H1 (cell line): Measurements from ENCODE around the gene RND3. TPM values are rescaled to one million over a fixed set of nuclear protein-coding genes. Genes with fewer than 3 reads are reported as not detected.

Experiments used
- CTCF ChIA-PET: fragments of 300-600 bp; sonication (Branson Sonifier 250); formaldehyde crosslinking; loops from one replicate; lab custom pipeline; 2021; ENCODE audit not compliant: partially characterized antibody; lab: Charles Lee
- POLR2A ChIA-PET: fragments of 300-600 bp; sonication (Branson Sonifier 250); formaldehyde crosslinking; loops from one replicate; lab custom pipeline; 2021; ENCODE audit warnings: inconsistent platforms; ENCODE audit not compliant: partially characterized antibody; lab: Charles Lee
- DNase-seq, 2 experiments: peaks; one replicate each; pipeline versions ENCODE4 v3.0.0 to v3.0.0-alpha.2; 2010 to 2022; ENCODE audit warnings: low spot score in 2 of 2, low read depth in 1 of 2, mixed read lengths in 1 of 2
- FAIRE-seq: peaks from 2 replicates; lab custom pipeline; 2011; peaks lifted over from hg19 to GRCh38; lab: Jason Lieb, UNC
- H2AFZ ChIP-seq: 2 replicates; pipeline ENCODE4 v1.8.1; 2012; ENCODE audit warnings: low read length, inconsistent platforms
- H2AK5ac ChIP-seq: 2 replicates; pipeline ENCODE4 v1.6.1; 2013; ENCODE audit warnings: low read depth, low read length
- H2BK120ac ChIP-seq: replicated peaks from 2 replicates; pipeline ENCODE3; 2013; ENCODE audit warnings: low read depth, low read length, inconsistent platforms
- H2BK12ac ChIP-seq: 2 replicates; pipeline ENCODE4 v1.6.1; 2013; ENCODE audit warnings: low read depth, low read length
- H2BK15ac ChIP-seq: 2 replicates; pipeline ENCODE4 v1.6.1; 2013; ENCODE audit warnings: low read length
- H2BK20ac ChIP-seq: 2 replicates; pipeline ENCODE4 v1.6.1; 2013; ENCODE audit warnings: low read length
- H2BK5ac ChIP-seq: 2 replicates; pipeline ENCODE4 v1.6.1; 2013; ENCODE audit warnings: low read depth, low read length
- H3K14ac ChIP-seq: 2 replicates; pipeline ENCODE4 v1.6.1; 2013; ENCODE audit warnings: inconsistent platforms; ENCODE audit not compliant: insufficient read length
- H3K18ac ChIP-seq: 2 replicates; pipeline ENCODE4 v1.6.1; 2013; ENCODE audit warnings: low read length; ENCODE audit errors: extremely low read depth
- H3K23ac ChIP-seq: 2 replicates; pipeline ENCODE4 v1.6.1; 2013; ENCODE audit warnings: inconsistent platforms; ENCODE audit not compliant: insufficient read length
- H3K23me2 ChIP-seq: 2 replicates; pipeline ENCODE4 v1.6.1; 2013; ENCODE audit warnings: low read depth, low read length
- H3K27ac ChIP-seq: 2 replicates; pipeline ENCODE4 v1.6.1; 2011; ENCODE audit warnings: low read depth, low read length, inconsistent platforms
- H3K27me3 ChIP-seq, 4 experiments: replicated peaks in 1 of 4; 1 replicate in 1 of 4; 2 replicates in 3 of 4; pipeline versions ENCODE4 v1.6.1 to v1.8.1; 2011 to 2013; ENCODE audit warnings: low read length in 3 of 4, mild to moderate bottlenecking in 3 of 4, inconsistent platforms in 2 of 4, mixed read lengths in 2 of 4, moderate library complexity in 1 of 4; ENCODE audit not compliant: control insufficient read depth in 3 of 4, insufficient read depth in 3 of 4; ENCODE audit errors: extremely low read depth in 1 of 4
- H3K36me3 ChIP-seq, 4 experiments: 2 replicates each; pipeline versions ENCODE4 v1.6.1 to v1.8.1; 2011 to 2013; ENCODE audit warnings: mild to moderate bottlenecking in 4 of 4, low read length in 3 of 4, moderate library complexity in 2 of 4, control low read depth in 1 of 4, inconsistent platforms in 1 of 4; ENCODE audit not compliant: insufficient read depth in 4 of 4, control insufficient read depth in 2 of 4
- H3K4ac ChIP-seq: replicated peaks from 2 replicates; pipeline ENCODE3; 2013; ENCODE audit warnings: low read length, low read depth, mixed read lengths, inconsistent platforms; ENCODE audit not compliant: insufficient read length
- H3K4me1 ChIP-seq, 4 experiments: replicated peaks in 1 of 4; 1 replicate in 1 of 4; 2 replicates in 3 of 4; pipeline versions ENCODE4 v1.6.1 to v1.8.1; 2011 to 2013; ENCODE audit warnings: low read length in 3 of 4, inconsistent platforms in 2 of 4, mixed read lengths in 1 of 4; ENCODE audit not compliant: insufficient read depth in 4 of 4, control insufficient read depth in 3 of 4
- H3K4me2 ChIP-seq, 2 experiments: 2 replicates each; pipeline versions ENCODE4 v1.6.1 to v1.8.1; 2011 to 2013; ENCODE audit warnings: low read depth in 2 of 2, low read length in 2 of 2, control low read depth in 1 of 2, inconsistent platforms in 1 of 2, mild to moderate bottlenecking in 1 of 2; ENCODE audit not compliant: insufficient read depth in 1 of 2
- H3K4me3 ChIP-seq, 4 experiments: fragments of 200-600, 300-600 bp in 1 of 4; sonication (generic), shearing (Covaris generic), sonication (Bioruptor Twin) in 1 of 4; 2 replicates each; pipeline versions ENCODE4 v1.5.1 to v1.8.1; 2011 to 2016; ENCODE audit warnings: low read length in 4 of 4, low read depth in 3 of 4, control low read depth in 2 of 4, inconsistent platforms in 2 of 4, mild to moderate bottlenecking in 2 of 4, mixed read lengths in 1 of 4, moderate library complexity in 1 of 4; ENCODE audit not compliant: insufficient read depth in 2 of 4; ENCODE audit errors: extremely low read depth in 1 of 4
- H3K56ac ChIP-seq: replicated peaks from 2 replicates; pipeline ENCODE3; 2013; ENCODE audit warnings: low read depth, mild to moderate bottlenecking, mixed read lengths, low read length, inconsistent platforms; ENCODE audit not compliant: insufficient read length
- H3K79me1 ChIP-seq: 2 replicates; pipeline ENCODE4 v1.6.1; 2013; ENCODE audit warnings: low read depth, low read length, control low read depth
- H3K79me2 ChIP-seq, 2 experiments: 2 replicates each; pipeline versions ENCODE4 v1.6.1 to v1.8.1; 2012 to 2013; ENCODE audit warnings: low read length in 2 of 2, mild to moderate bottlenecking in 2 of 2, inconsistent platforms in 1 of 2; ENCODE audit not compliant: insufficient read depth in 2 of 2, control insufficient read depth in 1 of 2
- H3K9ac ChIP-seq, 4 experiments: replicated peaks in 1 of 4; 1 replicate in 1 of 4; 2 replicates in 3 of 4; pipeline versions ENCODE4 v1.6.1 to v1.8.1; 2011 to 2013; ENCODE audit warnings: low read depth in 3 of 4, low read length in 3 of 4, control low read depth in 2 of 4, mild to moderate bottlenecking in 2 of 4, moderate library complexity in 2 of 4, inconsistent platforms in 1 of 4; ENCODE audit errors: extremely low read depth in 1 of 4
- H3K9me3 ChIP-seq, 2 experiments: 2 replicates each; pipeline versions ENCODE4 v1.6.1 to v1.8.1; 2012 to 2013; ENCODE audit warnings: mild to moderate bottlenecking in 2 of 2, moderate library complexity in 2 of 2, control low read depth in 1 of 2, inconsistent platforms in 1 of 2, low read depth in 1 of 2, low read length in 1 of 2, mixed read lengths in 1 of 2; ENCODE audit not compliant: insufficient read depth in 2 of 2
- H4K20me1 ChIP-seq, 2 experiments: replicated peaks in 1 of 2; 2 replicates each; pipeline versions ENCODE3 to v1.8.1; 2011 to 2013; ENCODE audit warnings: inconsistent platforms in 2 of 2, low read length in 2 of 2, mild to moderate bottlenecking in 1 of 2; ENCODE audit not compliant: insufficient read depth in 2 of 2, control insufficient read depth in 1 of 2
- H4K5ac ChIP-seq: 2 replicates; pipeline ENCODE4 v1.6.1; 2013; ENCODE audit warnings: low read length, low read depth, mixed read lengths, inconsistent platforms; ENCODE audit not compliant: insufficient read length
- H4K8ac ChIP-seq: 2 replicates; pipeline ENCODE4 v1.8.0; 2013; ENCODE audit warnings: mild to moderate bottlenecking, moderate library complexity, low read length, inconsistent platforms; ENCODE audit not compliant: insufficient read depth; ENCODE audit errors: extremely low read depth
- H4K91ac ChIP-seq: replicated peaks from 2 replicates; pipeline ENCODE3; 2013; ENCODE audit warnings: low read length, mixed read lengths, inconsistent platforms; ENCODE audit not compliant: insufficient read length
- E2F6 ChIP-seq: IDR thresholded peaks from 2 replicates; pipeline ENCODE4 v1.6.1; 2012; ENCODE audit warnings: inconsistent platforms
- GTF2F1 ChIP-seq: IDR thresholded peaks from 2 replicates; pipeline ENCODE4 v1.6.1; 2012; ENCODE audit warnings: low read depth, low read length, improper control_type of control experiment, borderline replicate concordance
- JUND ChIP-seq: IDR thresholded peaks from 2 replicates; pipeline ENCODE4 v1.6.1; 2011; ENCODE audit warnings: mild to moderate bottlenecking, improper control_type of control experiment, low read length
- KDM1A ChIP-seq: fragments of 200-600, 300-600 bp; sonication (generic); IDR thresholded peaks from 2 replicates; pipeline ENCODE4 v1.7.1; 2016; ENCODE audit warnings: mild to moderate bottlenecking, low read length, borderline replicate concordance
- SIX5 ChIP-seq: IDR thresholded peaks from 2 replicates; pipeline ENCODE4 v1.6.1; 2011; ENCODE audit warnings: mild to moderate bottlenecking, low read depth, low read length
- SP1 ChIP-seq: IDR thresholded peaks from 2 replicates; pipeline ENCODE4 v1.6.1; 2011; ENCODE audit warnings: low read depth, low read length
- TCF12 ChIP-seq: IDR thresholded peaks from 2 replicates; pipeline ENCODE4 v1.6.1; 2011; ENCODE audit warnings: low read depth, mild to moderate bottlenecking, low read length
- ZNF274 ChIP-seq: IDR thresholded peaks from 2 replicates; pipeline ENCODE4 v1.7.0; 2012; ENCODE audit warnings: low read length, borderline replicate concordance; ENCODE audit errors: extremely low read depth
- WGBS, 2 experiments: shearing (Covaris generic) in 1 of 2; methylation state at CpG; one replicate each; pipeline versions ENCODE4 v1.1.6 to v1.1.7; 2013 to 2015; ENCODE audit warnings: low lambda C conversion rate in 2 of 2, mixed read lengths in 2 of 2, inconsistent platforms in 1 of 2, low coverage in 1 of 2, missing lambda C conversion rate in 1 of 2; ENCODE audit not compliant: insufficient replicate concordance in 2 of 2, insufficient coverage in 1 of 2, insufficient read length in 1 of 2; ENCODE audit errors: extremely low coverage in 1 of 2, missing lambda C conversion rate in 1 of 2; 5-methylcytosine and 5-hydroxymethylcytosine counted together
- polyA plus RNA-seq, 7 experiments: library from polyadenylated mRNA; depleted of rRNA in 3 of 7; stranded (reverse) in 5 of 7; unstranded in 2 of 7; fragments of >200 nt in 5 of 7; fragments of 200-250 nt in 2 of 7; gene quantifications; 1 replicate in 5 of 7; 2 replicates in 1 of 7; 4 replicates in 1 of 7; pipeline versions ENCODE4 v1.2.1 to v1.2.3, GENCODE V29; 2011 to 2013; ENCODE audit warnings: missing spikeins in 2 of 7, mixed read lengths in 2 of 7
- total RNA-seq: library from RNA; stranded (reverse); fragmentation: NEBNext Ultra II Directional; extraction: Animal tissue kit (Norgen Biotek cat#: 25700); gene quantifications from 2 replicates; pipeline ENCODE4 v1.2.1, GENCODE V29; 2021

Gene RND3
- total and polyA plus RNA-seq, 2 of the 8 experiments (the other 6 are each of a cell fraction or from before 2014, with no cell fraction given) = 12.2 to 25.6 TPM

GRCh38 chr2:150491943-150492342 is 4.5 kb upstream of the RND3 start:
- H2BK20ac ChIP-seq = no peak overlapping the region
- no peaks in the 10 kb centered on the region for H3K36me3 ChIP-seq
- H2AFZ ChIP-seq = no peak overlapping the region
- TF ChIP-seq E2F6 (no peak), JUND (no peak), GTF2F1 (no peak), ZNF274 (no peak), SP1 (no peak), SIX5 (no peak), TCF12 (no peak), KDM1A (no peak)
- no peak overlapping the region for H2BK15ac ChIP-seq
- no peaks in the 10 kb centered on the region for H4K20me1 ChIP-seq
- no peak overlapping the region for H2BK120ac ChIP-seq
- no peak overlapping the region for H4K5ac ChIP-seq
- POLR2A ChIA-PET = no interaction called here
- H3K4ac ChIP-seq = no peak overlapping the region
- no peak overlapping the region for H3K4me2 ChIP-seq
- H3K23ac ChIP-seq = no peak overlapping the region
- no peak overlapping the region for H3K4me3 ChIP-seq
- H2AK5ac ChIP-seq = no peak overlapping the region
- 91% methylated on average over 2 of the region's 2 CpGs; no CpG with 5 or more reads in 1 of the 2 experiments for WGBS, 2 experiments
- H3K27ac ChIP-seq = no peak overlapping the region
- H3K18ac ChIP-seq = no peak overlapping the region
- no peak for DNase-seq
- H3K9me3 ChIP-seq = no peaks in the 10 kb centered on the region
- no peak for FAIRE-seq
- no peak overlapping the region for H2BK5ac ChIP-seq
- no peaks in the 10 kb centered on the region for H3K4me1 ChIP-seq
- H3K9ac ChIP-seq = no peak overlapping the region
- CTCF ChIA-PET = no interaction called here
- H4K91ac ChIP-seq = no peak overlapping the region
- H2BK12ac ChIP-seq = no peak overlapping the region
- H3K79me2 ChIP-seq = peaks cover 0 to 5% of the 10 kb centered on the region in 2 experiments; a peak in 2 of 4 replicates
- H3K79me1 ChIP-seq = no peaks in the 10 kb centered on the region
- H3K27me3 ChIP-seq = peaks cover 0 to under 1% (median 0%) of the 10 kb centered on the region in 4 experiments; a peak in 1 of 7 replicates
- no peaks in the 10 kb centered on the region for H3K23me2 ChIP-seq
- no peak overlapping the region for H3K14ac ChIP-seq
- no peak overlapping the region for H4K8ac ChIP-seq
- H3K56ac ChIP-seq = no peak overlapping the region
